HL-60 (cell line): ENCODE results near the gene KEL.

Source experiments
- DNase-seq, 2 experiments: peaks; one replicate each; pipeline ENCODE4 v3.0.0-alpha.2; 2010 to 2020; ENCODE audit warnings: low read depth in 1 of 2, low spot score in 1 of 2
- H3K27ac ChIP-seq: fragments of 250-450 bp; sonication (Bioruptor Pico); replicated peaks from 2 replicates; pipeline ENCODE4 v1.5.1; 2020; ENCODE audit warnings: mild to moderate bottlenecking, moderate library complexity
- H3K27me3 ChIP-seq: fragments of 250-450 bp; sonication (Bioruptor Pico); 2 replicates; pipeline ENCODE4 v1.5.1; 2021; ENCODE audit warnings: mild to moderate bottlenecking, moderate library complexity; ENCODE audit not compliant: insufficient read depth, poor library complexity, severe bottlenecking
- H3K4me3 ChIP-seq: replicated peaks from 2 replicates; pipeline ENCODE4 v1.5.1; 2011; ENCODE audit warnings: mild to moderate bottlenecking, control low read depth, low read length; ENCODE audit not compliant: insufficient read depth
- GABPA ChIP-seq: IDR thresholded peaks from 2 replicates; pipeline ENCODE4 v1.6.1; 2012; ENCODE audit warnings: low read depth
- POLR2AphosphoS5 ChIP-seq: IDR thresholded peaks from 2 replicates; pipeline ENCODE4 v1.6.1; 2012; ENCODE audit warnings: low read depth
- SPI1 ChIP-seq: IDR thresholded peaks from 2 replicates; pipeline ENCODE4 v1.6.1; 2012; ENCODE audit warnings: low read depth, mild to moderate bottlenecking, borderline replicate concordance
- TF ChIP-seq, protein P1 (sequence below): IDR thresholded peaks from 2 replicates; pipeline ENCODE4 v1.6.1; 2012; ENCODE audit warnings: low read depth; ENCODE audit not compliant: insufficient replicate concordance
- TF ChIP-seq, protein P2 (sequence below): IDR thresholded peaks from one replicate; pipeline ENCODE4 v1.5.1; 2011; ENCODE audit warnings: low read length, control low read depth, inconsistent platforms; ENCODE audit not compliant: insufficient read depth

The KEL gene

DNA sequence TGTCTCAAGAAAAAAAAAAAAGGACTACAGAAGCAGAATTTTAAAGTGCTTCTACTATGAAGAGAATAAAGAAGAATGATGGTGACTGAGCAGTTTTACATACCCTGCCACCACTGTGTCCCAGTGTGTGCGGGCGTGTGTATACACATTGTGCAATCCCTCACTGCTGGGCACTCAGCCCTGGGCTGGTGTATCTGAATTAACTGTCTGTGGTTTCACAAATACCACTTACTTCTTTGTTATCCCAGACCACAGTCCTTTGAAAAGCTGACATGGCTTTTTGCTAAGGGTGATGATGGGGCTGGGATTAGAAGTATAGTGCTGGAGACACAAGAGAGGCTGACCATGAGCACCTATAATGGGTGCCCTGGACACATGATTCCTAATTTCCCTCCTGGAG is 55.5 kb downstream of the KEL start:
- no peaks in the 10 kb centered on the region for H3K27me3 ChIP-seq
- no peak for TF ChIP-seq POLR2AphosphoS5
- TF ChIP-seq, protein P1, sequence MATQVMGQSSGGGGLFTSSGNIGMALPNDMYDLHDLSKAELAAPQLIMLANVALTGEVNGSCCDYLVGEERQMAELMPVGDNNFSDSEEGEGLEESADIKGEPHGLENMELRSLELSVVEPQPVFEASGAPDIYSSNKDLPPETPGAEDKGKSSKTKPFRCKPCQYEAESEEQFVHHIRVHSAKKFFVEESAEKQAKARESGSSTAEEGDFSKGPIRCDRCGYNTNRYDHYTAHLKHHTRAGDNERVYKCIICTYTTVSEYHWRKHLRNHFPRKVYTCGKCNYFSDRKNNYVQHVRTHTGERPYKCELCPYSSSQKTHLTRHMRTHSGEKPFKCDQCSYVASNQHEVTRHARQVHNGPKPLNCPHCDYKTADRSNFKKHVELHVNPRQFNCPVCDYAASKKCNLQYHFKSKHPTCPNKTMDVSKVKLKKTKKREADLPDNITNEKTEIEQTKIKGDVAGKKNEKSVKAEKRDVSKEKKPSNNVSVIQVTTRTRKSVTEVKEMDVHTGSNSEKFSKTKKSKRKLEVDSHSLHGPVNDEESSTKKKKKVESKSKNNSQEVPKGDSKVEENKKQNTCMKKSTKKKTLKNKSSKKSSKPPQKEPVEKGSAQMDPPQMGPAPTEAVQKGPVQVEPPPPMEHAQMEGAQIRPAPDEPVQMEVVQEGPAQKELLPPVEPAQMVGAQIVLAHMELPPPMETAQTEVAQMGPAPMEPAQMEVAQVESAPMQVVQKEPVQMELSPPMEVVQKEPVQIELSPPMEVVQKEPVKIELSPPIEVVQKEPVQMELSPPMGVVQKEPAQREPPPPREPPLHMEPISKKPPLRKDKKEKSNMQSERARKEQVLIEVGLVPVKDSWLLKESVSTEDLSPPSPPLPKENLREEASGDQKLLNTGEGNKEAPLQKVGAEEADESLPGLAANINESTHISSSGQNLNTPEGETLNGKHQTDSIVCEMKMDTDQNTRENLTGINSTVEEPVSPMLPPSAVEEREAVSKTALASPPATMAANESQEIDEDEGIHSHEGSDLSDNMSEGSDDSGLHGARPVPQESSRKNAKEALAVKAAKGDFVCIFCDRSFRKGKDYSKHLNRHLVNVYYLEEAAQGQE: no peak
- no peak overlapping the region for H3K27ac ChIP-seq
- H3K4me3 ChIP-seq: no peak overlapping the region
- DNase-seq: no peak

- TF ChIP-seq, protein P1: no peak
- no peak for TF ChIP-seq SPI1
- no peak for TF ChIP-seq POLR2AphosphoS5
- no peak for TF ChIP-seq GABPA
- TF ChIP-seq, protein P2, sequence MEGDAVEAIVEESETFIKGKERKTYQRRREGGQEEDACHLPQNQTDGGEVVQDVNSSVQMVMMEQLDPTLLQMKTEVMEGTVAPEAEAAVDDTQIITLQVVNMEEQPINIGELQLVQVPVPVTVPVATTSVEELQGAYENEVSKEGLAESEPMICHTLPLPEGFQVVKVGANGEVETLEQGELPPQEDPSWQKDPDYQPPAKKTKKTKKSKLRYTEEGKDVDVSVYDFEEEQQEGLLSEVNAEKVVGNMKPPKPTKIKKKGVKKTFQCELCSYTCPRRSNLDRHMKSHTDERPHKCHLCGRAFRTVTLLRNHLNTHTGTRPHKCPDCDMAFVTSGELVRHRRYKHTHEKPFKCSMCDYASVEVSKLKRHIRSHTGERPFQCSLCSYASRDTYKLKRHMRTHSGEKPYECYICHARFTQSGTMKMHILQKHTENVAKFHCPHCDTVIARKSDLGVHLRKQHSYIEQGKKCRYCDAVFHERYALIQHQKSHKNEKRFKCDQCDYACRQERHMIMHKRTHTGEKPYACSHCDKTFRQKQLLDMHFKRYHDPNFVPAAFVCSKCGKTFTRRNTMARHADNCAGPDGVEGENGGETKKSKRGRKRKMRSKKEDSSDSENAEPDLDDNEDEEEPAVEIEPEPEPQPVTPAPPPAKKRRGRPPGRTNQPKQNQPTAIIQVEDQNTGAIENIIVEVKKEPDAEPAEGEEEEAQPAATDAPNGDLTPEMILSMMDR: no peak
- no peak overlapping the region for H3K4me3 ChIP-seq
- no peaks in the 10 kb centered on the region for H3K27me3 ChIP-seq
- no peak for DNase-seq
- no peak overlapping the region for H3K27ac ChIP-seq
Measured at GRCh38 chr7:142905759-142906158, 56.4 kb downstream of the KEL start.

DNA sequence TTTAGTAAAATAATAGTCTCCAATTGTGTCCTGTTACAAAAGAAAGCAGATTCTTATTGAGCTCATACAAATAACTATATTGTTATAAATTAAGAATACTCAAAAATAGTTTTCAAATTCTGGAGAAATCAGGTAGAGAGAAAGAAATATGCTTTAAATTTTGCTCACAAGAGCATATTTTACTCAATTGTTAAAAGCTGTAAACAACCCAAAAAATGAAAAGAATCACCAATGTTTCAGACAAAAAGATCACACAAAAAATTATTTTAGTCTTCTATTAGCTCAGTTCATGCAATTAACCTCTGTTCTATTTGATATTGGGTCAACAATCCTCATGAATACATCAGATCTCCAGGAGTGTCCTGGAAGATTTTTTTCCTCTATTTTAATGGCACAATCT is 58.0 kb downstream of the KEL start:
- no peak overlapping the region for H3K4me3 ChIP-seq
- no peaks in the 10 kb centered on the region for H3K27me3 ChIP-seq
- H3K27ac ChIP-seq: no peak overlapping the region
- no peak for DNase-seq
- TF ChIP-seq GABPA (no peak), SPI1 (no peak), POLR2AphosphoS5 (no peak)
- TF ChIP-seq, protein P2: no peak
- TF ChIP-seq, protein P1: no peak
